ENCODE measurements around the gene NGEF. TPM values are rescaled to one million over a fixed set of nuclear protein-coding genes. Genes with fewer than 3 reads are reported as not detected.

The NGEF gene
- total RNA-seq, 1 experiment from 2014 or later, result 5.4 TPM

DNA sequence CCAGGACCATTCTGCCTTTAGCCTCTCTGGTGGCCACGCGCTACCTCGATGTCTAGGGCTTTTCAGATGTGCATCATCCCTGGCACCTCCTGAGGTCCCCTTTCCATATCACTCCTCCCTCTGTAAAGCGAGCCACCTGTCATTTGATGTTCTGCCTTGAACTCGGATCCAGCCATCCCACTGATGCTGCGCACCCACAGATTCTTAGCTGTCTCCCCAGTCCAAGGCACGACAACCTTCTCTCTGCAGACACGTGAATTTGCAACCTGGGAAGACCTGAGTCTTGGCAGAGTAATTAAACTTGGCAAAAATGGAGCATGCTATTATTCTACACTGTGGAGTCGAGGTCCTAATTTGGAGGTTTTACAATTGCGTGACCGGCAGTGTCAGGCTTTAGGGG is 61.9 kb downstream of the NGEF start (continued):
- TF ChIP-seq, protein P1, sequence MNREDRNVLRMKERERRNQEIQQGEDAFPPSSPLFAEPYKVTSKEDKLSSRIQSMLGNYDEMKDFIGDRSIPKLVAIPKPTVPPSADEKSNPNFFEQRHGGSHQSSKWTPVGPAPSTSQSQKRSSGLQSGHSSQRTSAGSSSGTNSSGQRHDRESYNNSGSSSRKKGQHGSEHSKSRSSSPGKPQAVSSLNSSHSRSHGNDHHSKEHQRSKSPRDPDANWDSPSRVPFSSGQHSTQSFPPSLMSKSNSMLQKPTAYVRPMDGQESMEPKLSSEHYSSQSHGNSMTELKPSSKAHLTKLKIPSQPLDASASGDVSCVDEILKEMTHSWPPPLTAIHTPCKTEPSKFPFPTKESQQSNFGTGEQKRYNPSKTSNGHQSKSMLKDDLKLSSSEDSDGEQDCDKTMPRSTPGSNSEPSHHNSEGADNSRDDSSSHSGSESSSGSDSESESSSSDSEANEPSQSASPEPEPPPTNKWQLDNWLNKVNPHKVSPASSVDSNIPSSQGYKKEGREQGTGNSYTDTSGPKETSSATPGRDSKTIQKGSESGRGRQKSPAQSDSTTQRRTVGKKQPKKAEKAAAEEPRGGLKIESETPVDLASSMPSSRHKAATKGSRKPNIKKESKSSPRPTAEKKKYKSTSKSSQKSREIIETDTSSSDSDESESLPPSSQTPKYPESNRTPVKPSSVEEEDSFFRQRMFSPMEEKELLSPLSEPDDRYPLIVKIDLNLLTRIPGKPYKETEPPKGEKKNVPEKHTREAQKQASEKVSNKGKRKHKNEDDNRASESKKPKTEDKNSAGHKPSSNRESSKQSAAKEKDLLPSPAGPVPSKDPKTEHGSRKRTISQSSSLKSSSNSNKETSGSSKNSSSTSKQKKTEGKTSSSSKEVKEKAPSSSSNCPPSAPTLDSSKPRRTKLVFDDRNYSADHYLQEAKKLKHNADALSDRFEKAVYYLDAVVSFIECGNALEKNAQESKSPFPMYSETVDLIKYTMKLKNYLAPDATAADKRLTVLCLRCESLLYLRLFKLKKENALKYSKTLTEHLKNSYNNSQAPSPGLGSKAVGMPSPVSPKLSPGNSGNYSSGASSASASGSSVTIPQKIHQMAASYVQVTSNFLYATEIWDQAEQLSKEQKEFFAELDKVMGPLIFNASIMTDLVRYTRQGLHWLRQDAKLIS (CRISPR knock-in tag; IDR thresholded peaks at IDR 0.05; ENCODE audit: borderline replicate concordance), result no peak
- TF ChIP-seq TP53 (CRISPR knock-in tag; IDR thresholded peaks at IDR 0.05) (no peak), CREM (CRISPR knock-in tag; IDR thresholded peaks at IDR 0.05) (no peak), ZNF121 (CRISPR knock-in tag; IDR thresholded peaks at IDR 0.05) (no peak), ZBTB21 (CRISPR knock-in tag; IDR thresholded peaks at IDR 0.05; ENCODE audit: borderline replicate concordance) (no peak), HMGA2 (CRISPR knock-in tag; IDR thresholded peaks at IDR 0.05) (no peak), RORB (CRISPR knock-in tag; IDR thresholded peaks at IDR 0.05) (no peak), FOXP1 (CRISPR knock-in tag; IDR thresholded peaks at IDR 0.05; ENCODE audit: borderline replicate concordance) (no peak), ZNF138 (CRISPR knock-in tag; conservative IDR thresholded peaks at IDR 0.05) (no peak)
- TF ChIP-seq, protein P2, sequence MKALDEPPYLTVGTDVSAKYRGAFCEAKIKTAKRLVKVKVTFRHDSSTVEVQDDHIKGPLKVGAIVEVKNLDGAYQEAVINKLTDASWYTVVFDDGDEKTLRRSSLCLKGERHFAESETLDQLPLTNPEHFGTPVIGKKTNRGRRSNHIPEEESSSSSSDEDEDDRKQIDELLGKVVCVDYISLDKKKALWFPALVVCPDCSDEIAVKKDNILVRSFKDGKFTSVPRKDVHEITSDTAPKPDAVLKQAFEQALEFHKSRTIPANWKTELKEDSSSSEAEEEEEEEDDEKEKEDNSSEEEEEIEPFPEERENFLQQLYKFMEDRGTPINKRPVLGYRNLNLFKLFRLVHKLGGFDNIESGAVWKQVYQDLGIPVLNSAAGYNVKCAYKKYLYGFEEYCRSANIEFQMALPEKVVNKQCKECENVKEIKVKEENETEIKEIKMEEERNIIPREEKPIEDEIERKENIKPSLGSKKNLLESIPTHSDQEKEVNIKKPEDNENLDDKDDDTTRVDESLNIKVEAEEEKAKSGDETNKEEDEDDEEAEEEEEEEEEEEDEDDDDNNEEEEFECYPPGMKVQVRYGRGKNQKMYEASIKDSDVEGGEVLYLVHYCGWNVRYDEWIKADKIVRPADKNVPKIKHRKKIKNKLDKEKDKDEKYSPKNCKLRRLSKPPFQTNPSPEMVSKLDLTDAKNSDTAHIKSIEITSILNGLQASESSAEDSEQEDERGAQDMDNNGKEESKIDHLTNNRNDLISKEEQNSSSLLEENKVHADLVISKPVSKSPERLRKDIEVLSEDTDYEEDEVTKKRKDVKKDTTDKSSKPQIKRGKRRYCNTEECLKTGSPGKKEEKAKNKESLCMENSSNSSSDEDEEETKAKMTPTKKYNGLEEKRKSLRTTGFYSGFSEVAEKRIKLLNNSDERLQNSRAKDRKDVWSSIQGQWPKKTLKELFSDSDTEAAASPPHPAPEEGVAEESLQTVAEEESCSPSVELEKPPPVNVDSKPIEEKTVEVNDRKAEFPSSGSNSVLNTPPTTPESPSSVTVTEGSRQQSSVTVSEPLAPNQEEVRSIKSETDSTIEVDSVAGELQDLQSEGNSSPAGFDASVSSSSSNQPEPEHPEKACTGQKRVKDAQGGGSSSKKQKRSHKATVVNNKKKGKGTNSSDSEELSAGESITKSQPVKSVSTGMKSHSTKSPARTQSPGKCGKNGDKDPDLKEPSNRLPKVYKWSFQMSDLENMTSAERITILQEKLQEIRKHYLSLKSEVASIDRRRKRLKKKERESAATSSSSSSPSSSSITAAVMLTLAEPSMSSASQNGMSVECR (CRISPR knock-in tag; IDR thresholded peaks at IDR 0.05; ENCODE audit: borderline replicate concordance), result no peak
- TF ChIP-seq, protein P3, sequence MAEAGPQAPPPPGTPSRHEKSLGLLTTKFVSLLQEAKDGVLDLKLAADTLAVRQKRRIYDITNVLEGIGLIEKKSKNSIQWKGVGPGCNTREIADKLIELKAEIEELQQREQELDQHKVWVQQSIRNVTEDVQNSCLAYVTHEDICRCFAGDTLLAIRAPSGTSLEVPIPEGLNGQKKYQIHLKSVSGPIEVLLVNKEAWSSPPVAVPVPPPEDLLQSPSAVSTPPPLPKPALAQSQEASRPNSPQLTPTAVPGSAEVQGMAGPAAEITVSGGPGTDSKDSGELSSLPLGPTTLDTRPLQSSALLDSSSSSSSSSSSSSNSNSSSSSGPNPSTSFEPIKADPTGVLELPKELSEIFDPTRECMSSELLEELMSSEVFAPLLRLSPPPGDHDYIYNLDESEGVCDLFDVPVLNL (CRISPR knock-in tag; IDR thresholded peaks at IDR 0.05; ENCODE audit: borderline replicate concordance, low read depth), result no peak
- TF ChIP-seq, protein P4, sequence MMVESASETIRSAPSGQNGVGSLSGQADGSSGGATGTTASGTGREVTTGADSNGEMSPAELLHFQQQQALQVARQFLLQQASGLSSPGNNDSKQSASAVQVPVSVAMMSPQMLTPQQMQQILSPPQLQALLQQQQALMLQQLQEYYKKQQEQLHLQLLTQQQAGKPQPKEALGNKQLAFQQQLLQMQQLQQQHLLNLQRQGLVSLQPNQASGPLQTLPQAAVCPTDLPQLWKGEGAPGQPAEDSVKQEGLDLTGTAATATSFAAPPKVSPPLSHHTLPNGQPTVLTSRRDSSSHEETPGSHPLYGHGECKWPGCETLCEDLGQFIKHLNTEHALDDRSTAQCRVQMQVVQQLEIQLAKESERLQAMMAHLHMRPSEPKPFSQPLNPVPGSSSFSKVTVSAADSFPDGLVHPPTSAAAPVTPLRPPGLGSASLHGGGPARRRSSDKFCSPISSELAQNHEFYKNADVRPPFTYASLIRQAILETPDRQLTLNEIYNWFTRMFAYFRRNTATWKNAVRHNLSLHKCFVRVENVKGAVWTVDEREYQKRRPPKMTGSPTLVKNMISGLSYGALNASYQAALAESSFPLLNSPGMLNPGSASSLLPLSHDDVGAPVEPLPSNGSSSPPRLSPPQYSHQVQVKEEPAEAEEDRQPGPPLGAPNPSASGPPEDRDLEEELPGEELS (CRISPR knock-in tag; IDR thresholded peaks at IDR 0.05), result no peak
- TF ChIP-seq, protein P5, sequence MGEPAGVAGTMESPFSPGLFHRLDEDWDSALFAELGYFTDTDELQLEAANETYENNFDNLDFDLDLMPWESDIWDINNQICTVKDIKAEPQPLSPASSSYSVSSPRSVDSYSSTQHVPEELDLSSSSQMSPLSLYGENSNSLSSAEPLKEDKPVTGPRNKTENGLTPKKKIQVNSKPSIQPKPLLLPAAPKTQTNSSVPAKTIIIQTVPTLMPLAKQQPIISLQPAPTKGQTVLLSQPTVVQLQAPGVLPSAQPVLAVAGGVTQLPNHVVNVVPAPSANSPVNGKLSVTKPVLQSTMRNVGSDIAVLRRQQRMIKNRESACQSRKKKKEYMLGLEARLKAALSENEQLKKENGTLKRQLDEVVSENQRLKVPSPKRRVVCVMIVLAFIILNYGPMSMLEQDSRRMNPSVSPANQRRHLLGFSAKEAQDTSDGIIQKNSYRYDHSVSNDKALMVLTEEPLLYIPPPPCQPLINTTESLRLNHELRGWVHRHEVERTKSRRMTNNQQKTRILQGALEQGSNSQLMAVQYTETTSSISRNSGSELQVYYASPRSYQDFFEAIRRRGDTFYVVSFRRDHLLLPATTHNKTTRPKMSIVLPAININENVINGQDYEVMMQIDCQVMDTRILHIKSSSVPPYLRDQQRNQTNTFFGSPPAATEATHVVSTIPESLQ (CRISPR knock-in tag; IDR thresholded peaks at IDR 0.05), result no peak
- TF ChIP-seq, protein P6, sequence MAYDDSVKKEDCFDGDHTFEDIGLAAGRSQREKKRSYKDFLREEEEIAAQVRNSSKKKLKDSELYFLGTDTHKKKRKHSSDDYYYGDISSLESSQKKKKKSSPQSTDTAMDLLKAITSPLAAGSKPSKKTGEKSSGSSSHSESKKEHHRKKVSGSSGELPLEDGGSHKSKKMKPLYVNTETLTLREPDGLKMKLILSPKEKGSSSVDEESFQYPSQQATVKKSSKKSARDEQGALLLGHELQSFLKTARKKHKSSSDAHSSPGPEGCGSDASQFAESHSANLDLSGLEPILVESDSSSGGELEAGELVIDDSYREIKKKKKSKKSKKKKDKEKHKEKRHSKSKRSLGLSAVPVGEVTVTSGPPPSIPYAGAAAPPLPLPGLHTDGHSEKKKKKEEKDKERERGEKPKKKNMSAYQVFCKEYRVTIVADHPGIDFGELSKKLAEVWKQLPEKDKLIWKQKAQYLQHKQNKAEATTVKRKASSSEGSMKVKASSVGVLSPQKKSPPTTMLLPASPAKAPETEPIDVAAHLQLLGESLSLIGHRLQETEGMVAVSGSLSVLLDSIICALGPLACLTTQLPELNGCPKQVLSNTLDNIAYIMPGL (CRISPR knock-in tag; IDR thresholded peaks at IDR 0.05), result no peak
- TF ChIP-seq, protein P7, sequence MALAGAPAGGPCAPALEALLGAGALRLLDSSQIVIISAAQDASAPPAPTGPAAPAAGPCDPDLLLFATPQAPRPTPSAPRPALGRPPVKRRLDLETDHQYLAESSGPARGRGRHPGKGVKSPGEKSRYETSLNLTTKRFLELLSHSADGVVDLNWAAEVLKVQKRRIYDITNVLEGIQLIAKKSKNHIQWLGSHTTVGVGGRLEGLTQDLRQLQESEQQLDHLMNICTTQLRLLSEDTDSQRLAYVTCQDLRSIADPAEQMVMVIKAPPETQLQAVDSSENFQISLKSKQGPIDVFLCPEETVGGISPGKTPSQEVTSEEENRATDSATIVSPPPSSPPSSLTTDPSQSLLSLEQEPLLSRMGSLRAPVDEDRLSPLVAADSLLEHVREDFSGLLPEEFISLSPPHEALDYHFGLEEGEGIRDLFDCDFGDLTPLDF (CRISPR knock-in tag; IDR thresholded peaks at IDR 0.05), result no peak
